Measurements from ENCODE around the gene PHLDB2.

DNA sequence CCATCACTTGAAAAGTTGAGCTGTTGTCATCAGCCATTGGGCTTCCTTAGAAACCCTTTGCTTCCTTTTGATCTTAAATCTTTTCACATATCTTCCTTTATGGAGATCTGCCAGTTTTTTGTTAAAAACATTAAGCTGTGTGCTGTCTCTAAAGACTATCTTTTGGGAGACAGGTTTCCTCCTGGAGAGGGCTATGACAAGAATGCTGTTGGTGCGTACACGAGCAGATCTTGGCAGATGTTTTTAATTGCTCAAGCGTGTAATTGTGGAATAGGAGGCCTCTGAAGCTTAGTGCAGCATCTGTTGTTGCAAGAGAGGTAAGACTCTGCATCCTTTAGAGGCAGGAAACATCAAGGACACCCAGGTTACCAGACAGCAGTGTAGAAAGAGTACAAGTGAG lies 56.8 kb downstream of the PHLDB2 start:
- TF ChIP-seq, protein P1, sequence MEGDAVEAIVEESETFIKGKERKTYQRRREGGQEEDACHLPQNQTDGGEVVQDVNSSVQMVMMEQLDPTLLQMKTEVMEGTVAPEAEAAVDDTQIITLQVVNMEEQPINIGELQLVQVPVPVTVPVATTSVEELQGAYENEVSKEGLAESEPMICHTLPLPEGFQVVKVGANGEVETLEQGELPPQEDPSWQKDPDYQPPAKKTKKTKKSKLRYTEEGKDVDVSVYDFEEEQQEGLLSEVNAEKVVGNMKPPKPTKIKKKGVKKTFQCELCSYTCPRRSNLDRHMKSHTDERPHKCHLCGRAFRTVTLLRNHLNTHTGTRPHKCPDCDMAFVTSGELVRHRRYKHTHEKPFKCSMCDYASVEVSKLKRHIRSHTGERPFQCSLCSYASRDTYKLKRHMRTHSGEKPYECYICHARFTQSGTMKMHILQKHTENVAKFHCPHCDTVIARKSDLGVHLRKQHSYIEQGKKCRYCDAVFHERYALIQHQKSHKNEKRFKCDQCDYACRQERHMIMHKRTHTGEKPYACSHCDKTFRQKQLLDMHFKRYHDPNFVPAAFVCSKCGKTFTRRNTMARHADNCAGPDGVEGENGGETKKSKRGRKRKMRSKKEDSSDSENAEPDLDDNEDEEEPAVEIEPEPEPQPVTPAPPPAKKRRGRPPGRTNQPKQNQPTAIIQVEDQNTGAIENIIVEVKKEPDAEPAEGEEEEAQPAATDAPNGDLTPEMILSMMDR (IDR thresholded peaks at IDR 0.05): no peak
- TF ChIP-seq POLR2A (IDR thresholded peaks at IDR 0.05): no peak
